ENCODE results near the gene PAQR5. TPM values are rescaled to one million over a fixed set of nuclear protein-coding genes. Genes with fewer than 3 reads are reported as not detected.

PAQR5 gene
- total RNA-seq, 1 donor from 2014 or later = 1.2 TPM

DNA sequence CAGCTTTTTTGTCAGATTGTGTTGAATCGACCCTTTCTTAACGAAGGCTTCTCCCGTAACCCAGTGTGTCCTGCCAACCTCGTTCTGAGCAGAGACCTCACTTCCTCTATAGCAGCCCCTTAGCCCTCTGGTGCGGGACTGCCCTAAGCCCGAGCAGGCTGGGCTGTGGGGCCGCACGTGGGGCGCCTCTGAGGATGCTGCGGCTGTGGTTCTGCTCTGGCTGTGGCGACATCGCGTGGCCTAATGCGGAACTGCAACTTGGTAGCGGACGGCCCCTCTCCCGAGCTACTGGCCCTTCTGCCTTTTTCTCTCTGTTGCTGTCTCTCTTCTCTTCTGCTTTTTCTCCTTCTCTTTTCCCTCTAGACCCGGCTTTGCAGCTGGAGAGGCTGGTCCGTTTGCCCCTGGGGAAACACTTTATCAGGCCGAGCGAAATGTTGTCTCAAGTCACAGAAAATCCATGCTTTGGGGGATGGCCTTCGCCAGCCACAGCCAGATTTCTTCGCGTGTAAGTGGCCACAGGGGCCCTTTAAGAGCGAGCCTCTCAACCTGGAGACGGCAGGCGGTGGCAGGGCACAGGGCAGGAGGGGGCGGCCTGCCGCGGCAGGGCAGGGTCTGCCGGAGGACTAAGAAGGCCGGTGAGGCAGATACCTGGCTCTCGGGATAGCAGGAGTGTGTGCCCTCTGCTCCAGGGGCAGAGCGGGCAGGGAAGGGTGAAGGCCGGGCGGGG, 96.0 kb downstream of the PAQR5 start:
- Histone ChIP-seq H3K4me1 (ENCODE audit: insufficient read depth, low read length) (peaks cover 25% of the 10 kb centered on the region), H3K27me3 (ENCODE audit: insufficient read depth, low read length) (no peaks in the 10 kb centered on the region), H3K9ac (ENCODE audit: low read length) (no peak overlapping the region), H4K20me1 (ENCODE audit: insufficient read depth, low read length) (peaks cover 52% of the 10 kb centered on the region), H2AFZ (ENCODE audit: low read depth, low read length) (no peak overlapping the region), H3K4me2 (ENCODE audit: low read length) (peak overlapping the region; percentile 46), H3K9me3 (ENCODE audit: insufficient read depth, low read depth, low read length) (no peaks in the 10 kb centered on the region), H3K36me3 (ENCODE audit: insufficient read depth, low read length) (no peaks in the 10 kb centered on the region), H3K27ac (ENCODE audit: low read depth, low read length) (no peak overlapping the region), H3K79me2 (ENCODE audit: insufficient read depth, low read length) (no peaks in the 10 kb centered on the region), H3K4me3 (ENCODE audit: insufficient read depth, low read depth, low read length) (no peak overlapping the region)
- DNase-seq (ENCODE audit: low read depth) = peak; percentile 32
- Mint-ChIP-seq H3K27ac (ENCODE audit: unreplicated experiment) (peak overlapping the region; percentile 81), H3K4me1 (ENCODE audit: low read depth, unreplicated experiment) (peaks cover 22% of the 10 kb centered on the region), H3K36me3 (ENCODE audit: low read depth, unreplicated experiment) (peaks cover 3% of the 10 kb centered on the region), H3K4me3 (ENCODE audit: unreplicated experiment) (no peak overlapping the region), H3K27me3 (ENCODE audit: low read depth, unreplicated experiment) (peaks cover 4% of the 10 kb centered on the region), H3K9me3 (ENCODE audit: unreplicated experiment) (peaks cover 2% of the 10 kb centered on the region)
- no peak for FAIRE-seq
- TF ChIP-seq, protein P1, sequence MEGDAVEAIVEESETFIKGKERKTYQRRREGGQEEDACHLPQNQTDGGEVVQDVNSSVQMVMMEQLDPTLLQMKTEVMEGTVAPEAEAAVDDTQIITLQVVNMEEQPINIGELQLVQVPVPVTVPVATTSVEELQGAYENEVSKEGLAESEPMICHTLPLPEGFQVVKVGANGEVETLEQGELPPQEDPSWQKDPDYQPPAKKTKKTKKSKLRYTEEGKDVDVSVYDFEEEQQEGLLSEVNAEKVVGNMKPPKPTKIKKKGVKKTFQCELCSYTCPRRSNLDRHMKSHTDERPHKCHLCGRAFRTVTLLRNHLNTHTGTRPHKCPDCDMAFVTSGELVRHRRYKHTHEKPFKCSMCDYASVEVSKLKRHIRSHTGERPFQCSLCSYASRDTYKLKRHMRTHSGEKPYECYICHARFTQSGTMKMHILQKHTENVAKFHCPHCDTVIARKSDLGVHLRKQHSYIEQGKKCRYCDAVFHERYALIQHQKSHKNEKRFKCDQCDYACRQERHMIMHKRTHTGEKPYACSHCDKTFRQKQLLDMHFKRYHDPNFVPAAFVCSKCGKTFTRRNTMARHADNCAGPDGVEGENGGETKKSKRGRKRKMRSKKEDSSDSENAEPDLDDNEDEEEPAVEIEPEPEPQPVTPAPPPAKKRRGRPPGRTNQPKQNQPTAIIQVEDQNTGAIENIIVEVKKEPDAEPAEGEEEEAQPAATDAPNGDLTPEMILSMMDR (IDR thresholded peaks at IDR 0.05; ENCODE audit: insufficient read depth, low read depth, low read length) = peak; percentile 78
- TF ChIP-seq EZH2 (IDR thresholded peaks at IDR 0.05; ENCODE audit: insufficient read depth, low read length) = no peak

GRCh38 chr15:69395460-69395859, 96.7 kb downstream of the PAQR5 start:
- no peak for FAIRE-seq
- peaks cover 2% of the 10 kb centered on the region for H3K9me3 Mint-ChIP-seq (ENCODE audit: unreplicated experiment)

More at GRCh38 chr15:69395460-69395859, 96.7 kb downstream of the PAQR5 start:
- Histone ChIP-seq H3K4me1 (ENCODE audit: insufficient read depth, low read length) (peaks cover 23% of the 10 kb centered on the region), H3K36me3 (ENCODE audit: insufficient read depth, low read length) (no peaks in the 10 kb centered on the region), H2AFZ (ENCODE audit: low read depth, low read length) (no peak overlapping the region), H3K4me2 (ENCODE audit: low read length) (no peak overlapping the region), H3K27me3 (ENCODE audit: insufficient read depth, low read length) (no peaks in the 10 kb centered on the region), H3K79me2 (ENCODE audit: insufficient read depth, low read length) (no peaks in the 10 kb centered on the region), H3K9me3 (ENCODE audit: insufficient read depth, low read depth, low read length) (no peaks in the 10 kb centered on the region), H3K4me3 (ENCODE audit: insufficient read depth, low read depth, low read length) (no peak overlapping the region), H4K20me1 (ENCODE audit: insufficient read depth, low read length) (peaks cover 59% of the 10 kb centered on the region), H3K9ac (ENCODE audit: low read length) (no peak overlapping the region), H3K27ac (ENCODE audit: low read depth, low read length) (no peak overlapping the region)
- Mint-ChIP-seq H3K27ac (ENCODE audit: unreplicated experiment) (no peak overlapping the region), H3K4me3 (ENCODE audit: unreplicated experiment) (no peak overlapping the region), H3K27me3 (ENCODE audit: low read depth, unreplicated experiment) (peaks cover 4% of the 10 kb centered on the region), H3K36me3 (ENCODE audit: low read depth, unreplicated experiment) (peaks cover 11% of the 10 kb centered on the region), H3K4me1 (ENCODE audit: low read depth, unreplicated experiment) (peaks cover 22% of the 10 kb centered on the region)
- TF ChIP-seq EZH2 (IDR thresholded peaks at IDR 0.05; ENCODE audit: insufficient read depth, low read length) = no peak
- TF ChIP-seq, protein P1 (IDR thresholded peaks at IDR 0.05; ENCODE audit: insufficient read depth, low read depth, low read length) = no peak
- no peak for DNase-seq (ENCODE audit: low read depth)

Measured in astrocyte (in vitro differentiated cells and primary cell).